OCI-LY7 (cell line): ENCODE results near the gene ITGAD.

ENCODE experiments used
- EZH2phosphoT487 ChIP-seq: fragments of 200-600 bp; sonication (generic); IDR thresholded peaks from 2 replicates; pipeline ENCODE4 v1.6.1; 2018; ENCODE audit warnings: low read depth, borderline replicate concordance, mild to moderate bottlenecking, mixed run types, antibody characterized with exemption, low read length, moderate library complexity, mixed read lengths
- TF ChIP-seq, protein P1 (sequence below): fragments of 200-600 bp; sonication (generic); conservative IDR thresholded peaks from 2 replicates; pipeline ENCODE4 v1.5.1; 2014; ENCODE audit warnings: mild to moderate bottlenecking, antibody characterized with exemption, low read length, moderate library complexity, mixed read lengths

DNA sequence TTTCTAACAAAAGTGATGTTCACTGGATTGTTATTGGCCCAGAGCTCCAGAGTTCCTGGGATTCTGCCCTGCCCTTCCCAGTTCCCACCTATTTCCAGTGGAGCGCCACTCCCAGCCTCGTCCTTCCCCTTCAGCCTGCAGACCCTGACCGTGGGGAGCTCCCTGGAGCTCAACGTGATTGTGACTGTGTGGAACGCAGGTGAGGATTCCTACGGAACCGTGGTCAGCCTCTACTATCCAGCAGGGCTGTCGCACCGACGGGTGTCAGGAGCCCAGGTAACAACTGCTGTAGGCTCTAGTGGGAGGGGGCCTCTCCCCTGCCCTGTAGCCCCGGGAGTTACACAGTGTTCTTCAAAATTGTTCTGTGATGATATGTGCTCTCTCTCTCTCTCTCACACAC, 23.2 kb downstream of the ITGAD start:
- TF ChIP-seq, protein P1, sequence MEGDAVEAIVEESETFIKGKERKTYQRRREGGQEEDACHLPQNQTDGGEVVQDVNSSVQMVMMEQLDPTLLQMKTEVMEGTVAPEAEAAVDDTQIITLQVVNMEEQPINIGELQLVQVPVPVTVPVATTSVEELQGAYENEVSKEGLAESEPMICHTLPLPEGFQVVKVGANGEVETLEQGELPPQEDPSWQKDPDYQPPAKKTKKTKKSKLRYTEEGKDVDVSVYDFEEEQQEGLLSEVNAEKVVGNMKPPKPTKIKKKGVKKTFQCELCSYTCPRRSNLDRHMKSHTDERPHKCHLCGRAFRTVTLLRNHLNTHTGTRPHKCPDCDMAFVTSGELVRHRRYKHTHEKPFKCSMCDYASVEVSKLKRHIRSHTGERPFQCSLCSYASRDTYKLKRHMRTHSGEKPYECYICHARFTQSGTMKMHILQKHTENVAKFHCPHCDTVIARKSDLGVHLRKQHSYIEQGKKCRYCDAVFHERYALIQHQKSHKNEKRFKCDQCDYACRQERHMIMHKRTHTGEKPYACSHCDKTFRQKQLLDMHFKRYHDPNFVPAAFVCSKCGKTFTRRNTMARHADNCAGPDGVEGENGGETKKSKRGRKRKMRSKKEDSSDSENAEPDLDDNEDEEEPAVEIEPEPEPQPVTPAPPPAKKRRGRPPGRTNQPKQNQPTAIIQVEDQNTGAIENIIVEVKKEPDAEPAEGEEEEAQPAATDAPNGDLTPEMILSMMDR, result no peak
- TF ChIP-seq EZH2phosphoT487, result no peak
